Prostate gland (tissue), 2 donors: ENCODE measurements around the gene DOK3. TPM values are rescaled to one million over a fixed set of nuclear protein-coding genes. Genes with fewer than 3 reads are reported as not detected.

Experiments used
- DNase-seq: peaks from one replicate; pipeline ENCODE4 v3.0.0-alpha.2; 2019; ENCODE audit warnings: low spot score
- H3K27ac ChIP-seq, 2 donors: fragments of 200-600 bp; sonication (generic); 2 replicates each; pipeline ENCODE4 v1.5.1; 2017 to 2019
- H3K27me3 ChIP-seq: fragments of 200-600 bp; sonication (generic); replicated peaks from 2 replicates; pipeline ENCODE4 v1.5.1; 2019; ENCODE audit not compliant: insufficient read depth
- H3K36me3 ChIP-seq, 2 donors: fragments of 200-600 bp; sonication (generic); 1 replicate in 1 of 2; 2 replicates in 1 of 2; pipeline versions ENCODE4 v1.5.1 to v1.8.1; 2017 to 2019
- H3K4me1 ChIP-seq: fragments of 200-600 bp; sonication (generic); replicated peaks from 2 replicates; pipeline ENCODE4 v1.5.1; 2019
- H3K4me3 ChIP-seq, 2 donors: fragments of 200-600 bp; sonication (generic); 2 replicates each; pipeline ENCODE4 v1.5.1; 2017 to 2019
- H3K9me3 ChIP-seq: fragments of 200-600 bp; sonication (generic); 2 replicates; pipeline ENCODE4 v1.5.1; 2017
- POLR2A ChIP-seq: fragments of 450-650 bp; IDR thresholded peaks from one replicate; pipeline ENCODE4 v1.6.1; 2016; ENCODE audit warnings: antibody characterized with exemption, mild to moderate bottlenecking
- POLR2AphosphoS5 ChIP-seq: sonication (generic); formaldehyde crosslinking; IDR thresholded peaks from one replicate; pipeline ENCODE4 v1.6.1; 2017; ENCODE audit warnings: antibody characterized with exemption
- whole genome bisulfite sequencing: methylation state at CpG from one replicate; pipeline ENCODE4 v1.1.5; 2018; 5-methylcytosine and 5-hydroxymethylcytosine counted together
- intact Hi-C: fragments of 100-400 bp; cut with DNase I; formaldehyde crosslinking; loops from one replicate; pipeline ENCODE4 v1.14.2; 2022
- total RNA-seq, 2 donors: library from RNA; depleted of rRNA; stranded (reverse); fragments of >200 nt; gene quantifications; one replicate each; pipeline ENCODE4 v1.1.0, GENCODE V29; 2016
- TF ChIP-seq, protein P1 (sequence below), 4 experiments: fragments of 200-600 bp in 2 of 4; fragments of 450-650 bp in 2 of 4; sonication (generic) in 2 of 4; IDR thresholded peaks; 1 replicate in 3 of 4; 2 replicates in 1 of 4; pipeline ENCODE4 v1.5.1; 2016 to 2019; ENCODE audit warnings: antibody characterized with exemption in 4 of 4, mild to moderate bottlenecking in 2 of 4, moderate library complexity in 2 of 4

The DOK3 gene, protein sequence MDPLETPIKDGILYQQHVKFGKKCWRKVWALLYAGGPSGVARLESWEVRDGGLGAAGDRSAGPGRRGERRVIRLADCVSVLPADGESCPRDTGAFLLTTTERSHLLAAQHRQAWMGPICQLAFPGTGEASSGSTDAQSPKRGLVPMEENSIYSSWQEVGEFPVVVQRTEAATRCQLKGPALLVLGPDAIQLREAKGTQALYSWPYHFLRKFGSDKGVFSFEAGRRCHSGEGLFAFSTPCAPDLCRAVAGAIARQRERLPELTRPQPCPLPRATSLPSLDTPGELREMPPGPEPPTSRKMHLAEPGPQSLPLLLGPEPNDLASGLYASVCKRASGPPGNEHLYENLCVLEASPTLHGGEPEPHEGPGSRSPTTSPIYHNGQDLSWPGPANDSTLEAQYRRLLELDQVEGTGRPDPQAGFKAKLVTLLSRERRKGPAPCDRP
- 10 to 100 TPM in 1 of 2 donors, 1 to 10 TPM in 1; 5.0 to 10.4 TPM for total RNA-seq

DNA sequence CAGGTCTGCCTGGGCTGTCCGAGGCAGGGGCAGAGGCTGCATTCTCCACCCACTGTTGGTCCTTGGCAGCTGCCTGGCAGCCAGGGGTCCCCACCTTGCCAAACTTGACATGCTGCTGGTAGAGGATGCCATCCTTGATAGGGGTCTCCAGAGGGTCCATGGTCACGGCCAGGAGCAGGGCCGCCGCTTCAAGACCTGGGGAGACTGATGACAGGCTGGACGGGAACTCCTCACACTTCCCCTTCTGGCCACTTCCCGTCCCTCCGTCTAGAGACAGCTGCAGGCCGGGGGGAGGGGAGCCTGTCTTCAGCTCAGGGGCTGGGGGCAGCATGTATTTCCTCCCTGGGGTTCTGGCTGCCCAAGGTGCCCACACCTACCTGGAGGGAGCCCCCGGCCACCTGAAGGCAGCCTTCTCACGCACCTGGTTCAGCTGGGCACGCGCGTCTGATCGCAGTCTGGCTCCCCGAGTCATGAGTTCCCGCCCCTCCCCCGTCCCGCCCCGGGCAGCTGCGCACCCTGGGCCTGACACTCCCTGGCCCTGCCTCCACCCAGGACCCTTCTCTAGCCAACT, at the start of gene DOK3:
Gene DOK3, minus strand, starts transcription at position 446 of the 571 bp plus-strand sequence. Its CDS starts 286 bp downstream, at position 160.
- TF ChIP-seq POLR2A = no peak
- no peak for TF ChIP-seq POLR2AphosphoS5
- TF ChIP-seq, protein P1, sequence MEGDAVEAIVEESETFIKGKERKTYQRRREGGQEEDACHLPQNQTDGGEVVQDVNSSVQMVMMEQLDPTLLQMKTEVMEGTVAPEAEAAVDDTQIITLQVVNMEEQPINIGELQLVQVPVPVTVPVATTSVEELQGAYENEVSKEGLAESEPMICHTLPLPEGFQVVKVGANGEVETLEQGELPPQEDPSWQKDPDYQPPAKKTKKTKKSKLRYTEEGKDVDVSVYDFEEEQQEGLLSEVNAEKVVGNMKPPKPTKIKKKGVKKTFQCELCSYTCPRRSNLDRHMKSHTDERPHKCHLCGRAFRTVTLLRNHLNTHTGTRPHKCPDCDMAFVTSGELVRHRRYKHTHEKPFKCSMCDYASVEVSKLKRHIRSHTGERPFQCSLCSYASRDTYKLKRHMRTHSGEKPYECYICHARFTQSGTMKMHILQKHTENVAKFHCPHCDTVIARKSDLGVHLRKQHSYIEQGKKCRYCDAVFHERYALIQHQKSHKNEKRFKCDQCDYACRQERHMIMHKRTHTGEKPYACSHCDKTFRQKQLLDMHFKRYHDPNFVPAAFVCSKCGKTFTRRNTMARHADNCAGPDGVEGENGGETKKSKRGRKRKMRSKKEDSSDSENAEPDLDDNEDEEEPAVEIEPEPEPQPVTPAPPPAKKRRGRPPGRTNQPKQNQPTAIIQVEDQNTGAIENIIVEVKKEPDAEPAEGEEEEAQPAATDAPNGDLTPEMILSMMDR (IDR thresholded peaks at IDR 0.05) = no peak
- Histone ChIP-seq H3K27ac (no peak within 1 kb of the TSS), H3K9me3 (no peaks in the 10 kb centered on the region), H3K27me3 (no peaks in the 10 kb centered on the region), H3K36me3 (peaks cover 5 to 17% of the 10 kb centered on the region in 2 donors), H3K4me3 (no peak within 1 kb of the TSS), H3K4me1 (no peaks in the 10 kb centered on the region)
- 49% methylated on average over 20 of the region's 20 CpGs for WGBS
- intact Hi-C loops = no loop called here
- DNase-seq = no peak

DNA sequence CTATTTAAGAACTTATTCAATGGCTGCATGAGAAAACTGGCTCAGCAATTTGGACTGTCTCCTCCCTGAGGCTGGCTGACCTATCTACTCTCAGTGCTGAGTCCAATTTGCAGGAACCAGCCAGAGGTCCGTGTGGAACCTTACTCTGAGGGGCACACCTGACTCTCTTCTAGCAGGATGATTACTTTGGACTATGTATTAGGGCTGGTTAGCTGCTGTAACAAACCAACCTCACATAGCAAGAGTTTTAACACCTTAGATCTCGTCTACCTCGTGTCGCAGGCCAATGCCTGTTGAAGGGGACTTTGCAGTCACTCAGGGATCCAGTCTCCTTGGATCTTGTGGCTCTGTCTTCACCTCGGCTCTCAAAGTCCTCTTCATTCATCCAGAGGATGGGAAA, 48.2 kb upstream of the DOK3 start:
- intact Hi-C loops = no loop called here
- no peaks in the 10 kb centered on the region for H3K36me3 ChIP-seq
- H3K4me3 ChIP-seq = no peak overlapping the region
- H3K4me1 ChIP-seq = peaks cover 3% of the 10 kb centered on the region
- WGBS = 83% methylated on average over 5 of the region's 5 CpGs
- no peaks in the 10 kb centered on the region for H3K27me3 ChIP-seq
- no peaks in the 10 kb centered on the region for H3K9me3 ChIP-seq
- no peak for DNase-seq
- H3K27ac ChIP-seq = no peak overlapping the region
- TF ChIP-seq POLR2AphosphoS5 = no peak
- TF ChIP-seq, protein P1 (IDR thresholded peaks at IDR 0.05) = no peak
- TF ChIP-seq POLR2A = no peak

DNA sequence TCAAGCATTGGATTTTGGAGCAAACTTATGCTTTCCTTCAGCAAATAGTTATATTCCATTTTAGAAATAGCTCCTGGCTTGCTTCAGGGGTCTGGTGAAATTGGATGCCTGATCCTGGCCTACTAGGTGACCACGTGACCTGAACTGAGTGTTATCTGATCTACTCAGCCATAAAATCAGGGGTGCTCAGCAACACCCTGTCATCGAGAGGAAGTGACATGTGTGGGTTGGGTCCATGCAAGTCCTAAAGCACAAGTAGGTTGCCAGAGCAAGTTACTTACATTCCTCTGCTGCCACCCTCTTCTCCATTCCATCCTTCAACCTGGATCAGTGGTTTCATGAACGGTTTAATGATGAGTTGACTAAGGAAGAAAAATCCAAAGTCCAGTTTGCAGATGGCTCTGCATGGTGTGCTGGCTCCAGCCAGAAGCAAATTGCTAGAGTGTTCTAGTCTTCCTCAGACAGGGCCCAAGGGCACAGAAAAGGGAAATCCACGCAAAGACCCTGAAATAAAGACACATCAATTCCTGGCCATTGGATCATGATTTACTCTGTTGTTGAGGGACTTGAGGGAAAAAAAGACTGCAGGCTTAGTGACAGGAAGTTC, 47.5 kb upstream of the DOK3 start:
- no peaks in the 10 kb centered on the region for H3K9me3 ChIP-seq
- WGBS = 33% methylated on average over 4 of the region's 4 CpGs
- H3K27me3 ChIP-seq = no peaks in the 10 kb centered on the region
- peaks cover 8% of the 10 kb centered on the region for H3K4me1 ChIP-seq
- no peak for DNase-seq
- TF ChIP-seq POLR2A (no peak), POLR2AphosphoS5 (peak; percentile 48)
- intact Hi-C loops = no loop called here
- no peaks in the 10 kb centered on the region for H3K36me3 ChIP-seq
- H3K27ac ChIP-seq = no peak overlapping the region
- no peak overlapping the region for H3K4me3 ChIP-seq

DNA sequence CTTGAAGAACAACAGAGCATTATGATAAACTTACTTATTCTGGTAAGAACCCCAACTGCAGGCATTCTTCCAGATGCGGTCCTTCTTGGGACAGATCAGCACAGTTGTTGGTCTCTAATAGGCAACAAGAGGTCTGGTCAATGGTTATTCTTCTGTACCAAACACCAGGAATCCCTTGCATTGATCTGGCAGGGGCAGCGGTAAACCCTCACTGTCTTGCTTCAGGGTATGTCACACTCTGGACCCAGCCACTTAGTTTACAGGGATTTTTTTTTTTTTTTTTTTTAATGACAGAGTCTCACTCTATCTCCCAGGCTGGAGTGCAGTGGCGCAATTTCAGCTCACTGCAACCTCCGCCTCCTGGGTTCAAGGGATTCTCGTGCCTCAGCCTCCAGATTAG, 46.0 kb upstream of the DOK3 start:
- H3K4me3 ChIP-seq = no peak overlapping the region
- no peaks in the 10 kb centered on the region for H3K36me3 ChIP-seq
- H3K27me3 ChIP-seq = no peaks in the 10 kb centered on the region
- intact Hi-C loops = no loop called here
- no peaks in the 10 kb centered on the region for H3K9me3 ChIP-seq
- H3K27ac ChIP-seq = no peak overlapping the region
- DNase-seq = no peak
- WGBS = 95% methylated on average over 5 of the region's 5 CpGs
- no peak for TF ChIP-seq POLR2A
- TF ChIP-seq POLR2AphosphoS5 = no peak
- TF ChIP-seq, protein P1 (IDR thresholded peaks at IDR 0.05) = no peak
- peaks cover 8% of the 10 kb centered on the region for H3K4me1 ChIP-seq

DNA sequence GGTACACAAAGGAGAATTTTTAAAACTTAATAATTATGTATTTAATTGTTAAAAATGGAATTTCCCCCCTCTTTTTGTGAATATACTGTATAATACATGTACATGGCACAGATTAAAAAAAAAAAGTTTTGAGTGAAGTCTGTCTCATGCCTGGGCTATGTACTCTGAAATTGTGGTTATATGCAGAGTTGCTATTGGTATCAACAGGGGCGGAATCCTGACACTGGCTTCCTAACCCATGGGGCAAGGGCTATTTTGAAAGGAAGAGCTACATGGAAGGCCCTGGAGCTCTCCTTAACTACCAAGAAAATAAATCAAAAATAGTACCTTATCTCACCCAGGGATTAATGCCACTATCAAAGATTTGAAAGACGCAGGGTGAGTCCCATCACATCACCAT, 45.6 kb upstream of the DOK3 start:
- WGBS = 98% methylated on average over 2 of the region's 2 CpGs
- Histone ChIP-seq H3K4me1 (peaks cover 8% of the 10 kb centered on the region), H3K9me3 (no peaks in the 10 kb centered on the region), H3K27me3 (no peaks in the 10 kb centered on the region), H3K4me3 (no peak overlapping the region), H3K27ac (no peak overlapping the region), H3K36me3 (no peaks in the 10 kb centered on the region)
- TF ChIP-seq, protein P1 (IDR thresholded peaks at IDR 0.05) = no peak
- TF ChIP-seq POLR2AphosphoS5 (no peak), POLR2A (no peak)
- no peak for DNase-seq
- intact Hi-C loops = no loop called here
